Lung (tissue), 12 donors: ENCODE results near the gene RAB30. TPM values are rescaled to one million over a fixed set of nuclear protein-coding genes. Genes with fewer than 3 reads are reported as not detected.

Source experiments
- ATAC-seq: fragments of 200-7000 bp; cut with Tn5 transposase; one replicate; pipeline ENCODE4 v1.9.1; 2020; ENCODE audit warnings: moderate number of reproducible peaks; ENCODE audit not compliant: insufficient read depth, low FRiP score
- DNase-seq, 3 donors: peaks; one replicate each; pipeline ENCODE4 v3.0.0-alpha.2; 2013 to 2017
- H3K27ac ChIP-seq, 2 donors: one replicate each; pipeline ENCODE4 v1.5.1; 2013; ENCODE audit warnings: mild to moderate bottlenecking in 2 of 2, moderate library complexity in 2 of 2, control low read depth in 1 of 2, inconsistent platforms in 1 of 2, low read depth in 1 of 2, low read length in 1 of 2
- H3K27me3 ChIP-seq, 3 donors: one replicate each; pipeline ENCODE4 v1.5.1; 2013; ENCODE audit warnings: low read length in 2 of 3; ENCODE audit not compliant: control insufficient read depth in 3 of 3, insufficient read depth in 3 of 3
- H3K36me3 ChIP-seq, 4 donors: one replicate each; pipeline ENCODE4 v1.5.1; 2013; ENCODE audit warnings: low read length in 4 of 4, mild to moderate bottlenecking in 1 of 4, moderate library complexity in 1 of 4; ENCODE audit not compliant: control insufficient read depth in 4 of 4, insufficient read depth in 4 of 4
- H3K4me1 ChIP-seq, 5 donors: one replicate each; pipeline ENCODE4 v1.5.1; 2013; ENCODE audit warnings: low read length in 5 of 5, mild to moderate bottlenecking in 2 of 5, moderate library complexity in 1 of 5; ENCODE audit not compliant: control insufficient read depth in 5 of 5, insufficient read depth in 5 of 5
- H3K4me3 ChIP-seq: one replicate; pipeline ENCODE4 v1.5.1; 2013; ENCODE audit warnings: mild to moderate bottlenecking, control low read depth, moderate library complexity
- H3K9ac ChIP-seq, 2 donors: one replicate each; pipeline ENCODE4 v1.5.1; 2013; ENCODE audit warnings: low read length in 2 of 2, control low read depth in 1 of 2; ENCODE audit not compliant: insufficient read depth in 1 of 2
- H3K9me3 ChIP-seq, 4 donors: one replicate each; pipeline ENCODE4 v1.5.1; 2013; ENCODE audit warnings: low read length in 3 of 4, mild to moderate bottlenecking in 1 of 4, moderate library complexity in 1 of 4; ENCODE audit not compliant: control insufficient read depth in 4 of 4, insufficient read depth in 3 of 4
- WGBS, 2 donors: extraction: QIAGEN DNeasy Blood & Tissue Kit; methylation state at CpG; one replicate each; pipeline ENCODE4 v1.1.7; 2013; 5-methylcytosine and 5-hydroxymethylcytosine counted together
- polyA plus RNA-seq, 2 donors: library from polyadenylated mRNA; stranded (reverse); fragments of 200-250 nt; gene quantifications; one replicate each; pipeline ENCODE4 v1.2.1, GENCODE V29; 2013
- total RNA-seq, 2 donors: library from RNA; depleted of rRNA in 1 of 2; stranded (reverse); fragments of >200 nt in 1 of 2; gene quantifications; one replicate each; pipeline ENCODE4 v1.2.1, GENCODE V29; 2014 to 2021
- TF ChIP-seq, protein P1 (sequence below): IDR thresholded peaks from 2 replicates; pipeline ENCODE4 v1.5.1; 2012; ENCODE audit warnings: mild to moderate bottlenecking; ENCODE audit errors: control extremely low read depth, extremely low read depth
- donor health status: control.
- donor health status: control.
- donor health status: Bipolar disorder and iron deficiency.
- donor health status: healthy.
- donor health status: DM: yes; HTN: yes; CAD: no.

RAB30 gene
- total and polyA plus RNA-seq, 4 donors: 1.6 to 25.5 (median 7.5) TPM

DNA sequence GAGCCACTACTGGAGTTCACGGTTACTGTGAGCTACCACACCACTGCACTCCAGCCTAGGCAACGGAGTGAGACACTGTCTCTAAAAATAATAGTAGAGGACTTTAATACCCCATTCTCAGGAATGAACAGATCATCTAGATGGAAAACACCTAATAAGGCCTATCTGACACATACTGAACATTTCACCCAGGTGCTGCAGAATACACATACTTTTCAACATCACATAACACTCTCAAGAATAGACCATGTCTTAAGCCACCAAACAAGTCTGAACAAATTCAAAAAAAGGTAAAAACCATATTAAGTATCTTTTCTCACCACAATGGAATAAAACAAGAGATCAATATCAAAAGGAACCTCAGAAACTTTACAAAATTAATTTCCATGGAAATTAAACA lies 132.2 kb downstream of the RAB30 start:
- WGBS, 2 donors: 95 to 98% methylated on average over 2 of the region's 2 CpGs
- Histone ChIP-seq H3K9me3 (peaks cover 0 to 2% (median 0%) of the 10 kb centered on the region in 4 donors), H3K9ac (no peak overlapping the region), H3K27me3 (no peaks in the 10 kb centered on the region), H3K4me3 (no peak overlapping the region), H3K27ac (no peak overlapping the region), H3K4me1 (no peaks in the 10 kb centered on the region), H3K36me3 (no peaks in the 10 kb centered on the region)
- ATAC-seq (no peak), DNase-seq (no peak)
- TF ChIP-seq, protein P1, sequence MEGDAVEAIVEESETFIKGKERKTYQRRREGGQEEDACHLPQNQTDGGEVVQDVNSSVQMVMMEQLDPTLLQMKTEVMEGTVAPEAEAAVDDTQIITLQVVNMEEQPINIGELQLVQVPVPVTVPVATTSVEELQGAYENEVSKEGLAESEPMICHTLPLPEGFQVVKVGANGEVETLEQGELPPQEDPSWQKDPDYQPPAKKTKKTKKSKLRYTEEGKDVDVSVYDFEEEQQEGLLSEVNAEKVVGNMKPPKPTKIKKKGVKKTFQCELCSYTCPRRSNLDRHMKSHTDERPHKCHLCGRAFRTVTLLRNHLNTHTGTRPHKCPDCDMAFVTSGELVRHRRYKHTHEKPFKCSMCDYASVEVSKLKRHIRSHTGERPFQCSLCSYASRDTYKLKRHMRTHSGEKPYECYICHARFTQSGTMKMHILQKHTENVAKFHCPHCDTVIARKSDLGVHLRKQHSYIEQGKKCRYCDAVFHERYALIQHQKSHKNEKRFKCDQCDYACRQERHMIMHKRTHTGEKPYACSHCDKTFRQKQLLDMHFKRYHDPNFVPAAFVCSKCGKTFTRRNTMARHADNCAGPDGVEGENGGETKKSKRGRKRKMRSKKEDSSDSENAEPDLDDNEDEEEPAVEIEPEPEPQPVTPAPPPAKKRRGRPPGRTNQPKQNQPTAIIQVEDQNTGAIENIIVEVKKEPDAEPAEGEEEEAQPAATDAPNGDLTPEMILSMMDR: no peak

DNA sequence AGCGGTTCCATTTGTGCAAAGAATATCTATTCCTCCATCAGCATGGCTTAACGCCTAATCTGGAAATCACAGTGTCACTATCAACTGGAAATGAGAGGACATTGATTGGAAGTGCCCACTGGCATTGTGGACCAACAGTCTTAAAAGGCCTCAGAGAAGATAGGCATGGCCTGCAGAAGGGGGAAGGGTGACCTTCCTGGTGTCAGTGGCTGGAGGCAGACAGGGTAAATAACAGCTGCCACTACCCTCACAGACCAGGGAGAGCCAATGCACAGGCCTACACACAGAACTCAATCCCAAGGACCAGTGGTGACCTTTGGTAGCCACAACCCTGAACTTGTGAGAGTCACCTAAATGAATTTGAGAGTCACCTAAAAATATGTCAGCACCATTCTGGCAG lies 134.1 kb downstream of the RAB30 start:
- Histone ChIP-seq H3K27me3 (no peaks in the 10 kb centered on the region), H3K36me3 (no peaks in the 10 kb centered on the region), H3K4me1 (no peaks in the 10 kb centered on the region), H3K9ac (no peak overlapping the region), H3K9me3 (peaks cover 0 to 2% (median 0%) of the 10 kb centered on the region in 4 donors), H3K4me3 (no peak overlapping the region), H3K27ac (no peak overlapping the region)
- 97 to 100% methylated on average over 2 of the region's 2 CpGs for WGBS, 2 donors
- DNase-seq (no peak), ATAC-seq (no peak)
- TF ChIP-seq, protein P1: no peak

- 89 to 90% methylated on average over 3 of the region's 3 CpGs for WGBS, 2 donors
- H3K9me3 ChIP-seq: no peaks in the 10 kb centered on the region
- H3K9ac ChIP-seq: no peak overlapping the region
- H3K27me3 ChIP-seq: no peaks in the 10 kb centered on the region
- no peak overlapping the region for H3K4me3 ChIP-seq
- TF ChIP-seq, protein P1: no peak
- H3K27ac ChIP-seq: no peak overlapping the region
- no peaks in the 10 kb centered on the region for H3K4me1 ChIP-seq
- no peaks in the 10 kb centered on the region for H3K36me3 ChIP-seq
- DNase-seq (no peak), ATAC-seq (no peak)
Measured at GRCh38 chr11:82936261-82936660, 135.4 kb downstream of the RAB30 start.

DNA sequence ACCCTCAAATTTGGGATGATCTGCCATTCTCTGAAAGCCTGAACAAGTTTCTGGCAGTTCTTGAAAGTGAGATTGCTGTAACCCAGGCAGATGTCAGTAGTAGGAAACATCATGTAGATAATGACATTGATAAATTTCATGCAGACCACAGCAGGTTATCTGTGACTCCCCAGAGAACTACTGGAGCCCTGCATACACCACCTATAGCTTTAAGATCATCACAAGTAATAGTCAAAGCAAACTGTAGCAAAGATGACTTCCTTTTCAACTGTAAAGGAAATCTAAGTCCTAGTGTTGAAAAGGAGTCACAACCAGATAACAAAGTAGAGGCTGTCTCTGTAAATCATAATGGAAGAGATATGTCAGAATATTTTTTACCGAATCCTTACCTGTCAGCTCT lies 139.1 kb downstream of the RAB30 start:
- H3K4me3 ChIP-seq: no peak overlapping the region
- H3K27me3 ChIP-seq: no peaks in the 10 kb centered on the region
- DNase-seq (no peak), ATAC-seq (no peak)
- no peaks in the 10 kb centered on the region for H3K4me1 ChIP-seq
- H3K9ac ChIP-seq: no peak overlapping the region
- no peaks in the 10 kb centered on the region for H3K36me3 ChIP-seq
- TF ChIP-seq, protein P1: no peak
- 85 to 93% methylated on average over 1 of the region's 1 CpG for WGBS, 2 donors
- H3K27ac ChIP-seq: no peak overlapping the region
- no peaks in the 10 kb centered on the region for H3K9me3 ChIP-seq
